Measurements from ENCODE around the gene PCDHA3.
"Not testable (repeated sequence)": the region's sequence is repeated elsewhere in the genome, so short reads cannot be mapped to it uniquely, and the experiment has no call there.

Gene PCDHA3

GRCh38 chr5:140800816-140801493 is at the start of gene PCDHA3:
Gene PCDHA3, plus strand, starts transcription at chr5:140801057.
- DNase-seq (ENCODE audit: low read depth) = no peak

DNA sequence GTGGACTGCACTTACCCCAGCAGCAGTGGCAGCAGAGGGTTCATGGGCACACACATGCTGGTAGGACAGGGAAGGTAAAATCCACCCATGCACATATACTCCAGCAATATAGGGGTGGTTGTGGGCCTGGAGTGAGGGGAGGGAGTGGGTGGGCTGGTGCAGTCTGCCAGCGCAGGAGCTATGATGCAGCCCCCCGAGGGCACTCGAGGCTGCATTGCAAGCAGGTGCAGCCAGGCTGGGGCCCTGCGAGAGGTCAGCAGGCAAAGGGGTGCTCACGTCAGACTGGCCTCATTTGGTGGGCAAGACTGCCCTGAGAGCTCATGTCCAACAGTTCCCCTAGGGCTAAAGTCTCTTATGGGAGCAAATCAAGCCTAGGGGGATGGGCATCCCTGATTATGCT is 47.3 kb upstream of the PCDHA3 start:
- no peak for DNase-seq (ENCODE audit: low read depth)

- no peak for DNase-seq (ENCODE audit: low read depth)
Observed at GRCh38 chr5:140764177-140764973, 36.5 kb upstream of the PCDHA3 start.

- no peak for DNase-seq (ENCODE audit: low read depth)
Observed at GRCh38 chr5:140767444-140767843, 33.4 kb upstream of the PCDHA3 start.

DNA sequence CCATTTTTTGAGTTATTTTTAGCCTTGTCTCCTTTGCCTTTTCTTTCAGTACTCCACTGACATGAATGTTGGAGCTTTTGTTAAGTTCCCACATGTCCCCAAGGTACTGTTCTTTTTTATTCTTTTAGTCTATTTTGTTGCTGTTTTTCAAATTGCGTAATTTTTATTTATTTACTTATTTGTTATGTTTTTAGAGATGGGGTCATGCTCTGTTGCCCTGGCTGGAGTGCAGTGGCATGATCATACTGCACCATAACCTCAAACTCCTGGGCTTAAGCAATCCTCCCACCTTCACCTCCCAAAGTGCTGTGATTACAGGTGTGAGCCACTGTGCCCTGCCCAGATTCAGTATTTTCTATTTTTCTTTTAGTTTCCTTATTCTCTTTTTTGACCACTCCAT is 20.3 kb upstream of the PCDHA3 start:
- no peak for DNase-seq (ENCODE audit: low read depth)

- no peak for DNase-seq (ENCODE audit: low read depth)
Observed at GRCh38 chr5:140785905-140786686, 14.8 kb upstream of the PCDHA3 start, which contains the start of gene PCDHA1. Gene PCDHA1, plus strand, starts transcription at chr5:140786140.

DNA sequence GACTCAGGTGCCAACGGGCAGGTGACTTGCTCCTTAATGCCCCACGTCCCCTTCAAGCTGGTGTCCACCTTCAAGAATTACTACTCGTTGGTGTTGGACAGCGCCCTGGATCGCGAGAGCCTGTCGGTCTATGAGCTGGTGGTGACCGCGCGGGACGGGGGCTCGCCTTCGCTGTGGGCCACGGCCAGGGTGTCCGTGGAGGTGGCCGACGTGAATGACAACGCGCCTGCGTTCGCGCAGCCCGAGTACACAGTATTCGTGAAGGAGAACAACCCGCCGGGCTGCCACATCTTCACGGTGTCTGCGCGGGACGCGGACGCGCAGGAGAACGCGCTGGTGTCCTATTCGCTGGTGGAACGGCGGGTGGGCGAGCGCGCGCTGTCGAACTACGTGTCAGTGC is 13.4 kb upstream of the PCDHA3 start:
- DNase-seq (ENCODE audit: low read depth) = not testable (repeated sequence)

- not testable (repeated sequence) for DNase-seq (ENCODE audit: low read depth)
Observed at GRCh38 chr5:140787849-140788504, 12.9 kb upstream of the PCDHA3 start.

- no peak for DNase-seq (ENCODE audit: low read depth)
Observed at GRCh38 chr5:140791089-140791488, 9.8 kb upstream of the PCDHA3 start.

DNA sequence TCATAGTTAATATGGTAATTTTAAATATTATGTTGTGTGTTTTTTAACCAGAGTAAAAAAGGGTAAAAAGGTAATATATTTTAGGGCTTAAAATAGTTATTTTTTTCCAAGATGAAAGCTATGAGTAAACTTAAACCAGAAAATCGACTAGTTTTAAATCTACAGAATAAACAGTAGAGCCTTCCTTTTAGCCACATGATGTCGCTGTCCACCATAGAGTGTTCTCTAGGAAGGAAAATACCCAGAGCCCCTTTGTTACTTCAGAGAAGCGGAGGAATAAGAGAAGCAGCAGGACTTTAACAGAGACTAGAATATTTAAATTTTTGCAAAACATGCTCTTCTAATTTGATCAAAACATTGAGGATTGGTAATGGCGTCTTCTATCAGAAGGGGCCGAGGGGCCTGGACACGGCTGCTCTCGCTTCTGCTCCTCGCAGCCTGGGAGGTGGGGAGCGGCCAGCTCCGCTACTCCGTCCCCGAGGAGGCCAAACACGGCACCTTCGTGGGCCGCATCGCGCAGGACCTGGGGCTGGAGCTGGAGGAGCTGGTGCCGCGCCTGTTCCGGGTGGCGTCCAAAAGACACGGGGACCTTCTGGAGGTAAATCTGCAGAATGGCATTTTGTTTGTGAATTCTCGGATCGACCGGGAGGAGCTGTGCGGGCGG is 6.1 kb upstream of the PCDHA3 start, which contains the start of gene PCDHA2:
PCDHA2 (plus strand) TSS at position 258 of the 664 bp plus-strand sequence.
- no peak for DNase-seq (ENCODE audit: low read depth)

GRCh38 chr5:140795259-140795641 is 5.6 kb upstream of the PCDHA3 start:
- DNase-seq (ENCODE audit: low read depth) = no peak

GRCh38 chr5:140796072-140796717 is 4.7 kb upstream of the PCDHA3 start:
- DNase-seq (ENCODE audit: low read depth) = not testable (repeated sequence)

GRCh38 chr5:140796718-140797095 is 4.2 kb upstream of the PCDHA3 start:
- DNase-seq (ENCODE audit: low read depth) = no peak

GRCh38 chr5:140801494-140801841 is 611 bp downstream of the PCDHA3 start:
- DNase-seq (ENCODE audit: low read depth) = no peak

GRCh38 chr5:140802381-140802780 is 1.5 kb downstream of the PCDHA3 start:
- DNase-seq (ENCODE audit: low read depth) = not testable (repeated sequence)

GRCh38 chr5:140802781-140803271 is 2.0 kb downstream of the PCDHA3 start:
- DNase-seq (ENCODE audit: low read depth) = no peak

GRCh38 chr5:140806834-140807775 is 6.2 kb downstream of the PCDHA3 start, which contains the start of gene PCDHA4:
Gene PCDHA4, plus strand, starts transcription at chr5:140807068.
- DNase-seq (ENCODE audit: low read depth) = no peak

DNA sequence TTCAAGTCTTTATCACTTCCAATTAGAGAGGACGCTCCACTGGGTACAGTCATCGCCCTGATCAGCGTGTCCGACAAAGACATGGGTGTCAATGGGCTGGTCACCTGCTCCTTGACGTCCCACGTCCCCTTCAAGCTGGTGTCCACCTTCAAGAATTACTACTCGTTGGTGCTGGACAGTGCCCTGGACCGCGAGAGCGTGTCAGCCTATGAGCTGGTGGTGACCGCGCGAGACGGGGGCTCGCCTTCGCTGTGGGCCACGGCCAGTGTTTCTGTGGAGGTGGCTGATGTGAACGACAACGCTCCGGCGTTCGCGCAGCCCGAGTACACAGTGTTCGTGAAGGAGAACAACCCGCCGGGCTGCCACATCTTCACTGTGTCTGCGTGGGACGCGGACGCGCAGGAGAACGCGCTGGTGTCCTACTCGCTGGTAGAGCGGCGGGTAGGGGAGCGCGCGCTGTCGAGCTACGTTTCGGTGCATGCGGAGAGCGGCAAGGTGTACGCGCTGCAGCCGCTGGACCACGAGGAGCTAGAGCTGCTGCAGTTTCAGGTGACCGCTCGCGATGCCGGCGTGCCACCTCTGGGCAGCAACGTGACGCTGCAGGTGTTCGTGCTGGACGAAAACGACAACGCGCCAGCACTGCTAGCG is 7.5 kb downstream of the PCDHA3 start:
- DNase-seq (ENCODE audit: low read depth) = not testable (repeated sequence)

DNA sequence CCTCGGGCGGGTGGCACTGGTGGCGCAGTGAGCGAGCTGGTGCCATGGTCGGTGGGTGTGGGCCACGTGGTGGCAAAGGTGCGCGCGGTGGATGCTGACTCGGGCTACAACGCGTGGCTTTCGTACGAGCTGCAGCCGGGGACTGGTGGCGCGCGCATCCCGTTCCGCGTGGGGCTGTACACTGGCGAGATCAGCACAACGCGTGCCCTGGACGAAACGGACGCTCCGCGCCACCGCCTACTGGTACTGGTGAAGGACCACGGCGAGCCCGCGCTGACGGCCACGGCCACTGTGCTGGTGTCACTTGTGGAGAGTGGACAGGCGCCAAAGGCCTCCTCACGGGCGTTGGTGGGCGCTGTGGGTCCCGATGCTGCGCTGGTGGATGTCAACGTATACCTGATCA is 8.0 kb downstream of the PCDHA3 start:
- no peak for DNase-seq (ENCODE audit: low read depth)

All from activated T-cell treated with anti-CD3 and anti-CD28 coated beads for 1 hour (primary cell).